Measurements from ENCODE around the gene CREBBP. TPM values are rescaled to one million over a fixed set of nuclear protein-coding genes. Genes with fewer than 3 reads are reported as not detected.

The CREBBP gene
- total and polyA plus RNA-seq, 2 donors from 2014 or later, result 5.9 to 74.6 TPM

- Histone ChIP-seq H3K27ac (ENCODE audit: low read depth in 2 of 2, low read length in 2 of 2) (no peak overlapping the region), H3K9me3 (ENCODE audit: control insufficient read depth in 2 of 3, insufficient read depth in 1 of 3, low read length in 3 of 3) (no peaks in the 10 kb centered on the region), H3K4me3 (ENCODE audit: low read length in 3 of 3) (no peak overlapping the region), H3K4me1 (ENCODE audit: control insufficient read depth in 2 of 3, insufficient read depth in 2 of 3, low read depth in 1 of 3, low read length in 3 of 3) (no peaks in the 10 kb centered on the region), H3K36me3 (ENCODE audit: control insufficient read depth in 2 of 3, insufficient read depth in 3 of 3, low read length in 3 of 3) (no peaks in the 10 kb centered on the region), H3K27me3 (ENCODE audit: control insufficient read depth, insufficient read depth, low read length) (no peaks in the 10 kb centered on the region), H3K9ac (ENCODE audit: low read length in 3 of 3) (no peak overlapping the region)
- DNase-seq, result no peak
- intact Hi-C loops (cut with DNase I), result no loop called here
- no peak for FAIRE-seq
- no peak for TF ChIP-seq CTCF (IDR thresholded peaks at IDR 0.05; ENCODE audit: borderline replicate concordance, extremely low read depth, insufficient read depth)
Measured at GRCh38 chr16:3922241-3922640, 41.7 kb upstream of the CREBBP start.

- Histone ChIP-seq H3K27ac (ENCODE audit: low read depth in 2 of 2, low read length in 2 of 2) (no peak overlapping the region), H3K9ac (ENCODE audit: low read length in 3 of 3) (no peak overlapping the region), H3K4me3 (ENCODE audit: low read length in 3 of 3) (no peak overlapping the region), H3K4me1 (ENCODE audit: control insufficient read depth in 2 of 3, insufficient read depth in 2 of 3, low read depth in 1 of 3, low read length in 3 of 3) (peaks cover 0 to 2% (median 0%) of the 10 kb centered on the region in 3 donors), H3K9me3 (ENCODE audit: control insufficient read depth in 2 of 3, insufficient read depth in 1 of 3, low read length in 3 of 3) (no peaks in the 10 kb centered on the region), H3K36me3 (ENCODE audit: control insufficient read depth in 2 of 3, insufficient read depth in 3 of 3, low read length in 3 of 3) (no peaks in the 10 kb centered on the region), H3K27me3 (ENCODE audit: control insufficient read depth, insufficient read depth, low read length) (no peaks in the 10 kb centered on the region)
- intact Hi-C loops (cut with DNase I), result no loop called here
- no peak for FAIRE-seq
- no peak for DNase-seq
- no peak for TF ChIP-seq CTCF (IDR thresholded peaks at IDR 0.05; ENCODE audit: borderline replicate concordance, extremely low read depth, insufficient read depth)
Measured at GRCh38 chr16:3920206-3920605, 39.7 kb upstream of the CREBBP start.

GRCh38 chr16:3919413-3919812 is 38.9 kb upstream of the CREBBP start:
- intact Hi-C loops (cut with DNase I), result no loop called here
- no peak for DNase-seq
- Histone ChIP-seq H3K27ac (ENCODE audit: low read depth in 2 of 2, low read length in 2 of 2) (no peak overlapping the region), H3K9me3 (ENCODE audit: control insufficient read depth in 2 of 3, insufficient read depth in 1 of 3, low read length in 3 of 3) (no peaks in the 10 kb centered on the region), H3K36me3 (ENCODE audit: control insufficient read depth in 2 of 3, insufficient read depth in 3 of 3, low read length in 3 of 3) (no peaks in the 10 kb centered on the region), H3K9ac (ENCODE audit: low read length in 3 of 3) (no peak overlapping the region), H3K27me3 (ENCODE audit: control insufficient read depth, insufficient read depth, low read length) (no peaks in the 10 kb centered on the region), H3K4me1 (ENCODE audit: control insufficient read depth in 2 of 3, insufficient read depth in 2 of 3, low read depth in 1 of 3, low read length in 3 of 3) (peaks cover 0 to 2% (median 0%) of the 10 kb centered on the region in 3 donors), H3K4me3 (ENCODE audit: low read length in 3 of 3) (no peak overlapping the region)
- FAIRE-seq, result no peak
- TF ChIP-seq CTCF (IDR thresholded peaks at IDR 0.05; ENCODE audit: borderline replicate concordance, extremely low read depth, insufficient read depth), result no peak

Measured in kidney (tissue), 14 donors.